ENCODE measurements around the gene MT1B.
A peak's percentile ranks its signal among the peaks of the same experiment; 100 is the strongest.

GRCh38 chr16:56625943-56626654, 25.6 kb upstream of the MT1B start:
- TF ChIP-seq IRF3 (IDR thresholded peaks at IDR 0.05; ENCODE audit: low read depth, low read length) = no peak
- no peak for TF ChIP-seq CTCF (IDR thresholded peaks at IDR 0.05)
- no peak for TF ChIP-seq TAF1 (IDR thresholded peaks at IDR 0.05; ENCODE audit: borderline replicate concordance, low read depth, low read length)
- TF ChIP-seq REST (IDR thresholded peaks at IDR 0.05; ENCODE audit: low read depth, low read length) = peak; percentile 37; the same call in 1 of the 2 replicates
- TF ChIP-seq YY1 (IDR thresholded peaks at IDR 0.05; ENCODE audit: low read depth) = no peak
- TF ChIP-seq USF2 (IDR thresholded peaks at IDR 0.05; ENCODE audit: borderline replicate concordance, low read depth, low read length) = no peak
